Endodermal cell (in vitro differentiated cells): ENCODE measurements around the gene PARVA. TPM values are rescaled to one million over a fixed set of nuclear protein-coding genes. Genes with fewer than 3 reads are reported as not detected.
A peak's percentile ranks its signal among the peaks of the same experiment; 100 is the strongest.

Experiments used
- DNase-seq: peaks from one replicate; pipeline ENCODE4 v3.0.0-alpha.2; 2017
- H3K27ac ChIP-seq: 2 replicates; pipeline ENCODE4 v1.5.1; 2013; ENCODE audit warnings: mild to moderate bottlenecking, low read depth, low read length, moderate library complexity
- H3K27me3 ChIP-seq: 2 replicates; pipeline ENCODE4 v1.6.1; 2013; ENCODE audit warnings: mild to moderate bottlenecking, low read length, moderate library complexity; ENCODE audit not compliant: insufficient read depth, control insufficient read depth, poor library complexity, severe bottlenecking
- H3K36me3 ChIP-seq: 2 replicates; pipeline ENCODE4 v1.7.0; 2013; ENCODE audit warnings: mild to moderate bottlenecking, low read length, moderate library complexity; ENCODE audit not compliant: control insufficient read depth, insufficient read depth
- H3K4me1 ChIP-seq: one replicate; pipeline ENCODE4 v1.7.0; 2013; ENCODE audit warnings: low read length; ENCODE audit not compliant: control insufficient read depth, insufficient read depth
- H3K4me3 ChIP-seq: 2 replicates; pipeline ENCODE4 v1.5.1; 2013; ENCODE audit warnings: mild to moderate bottlenecking, low read length, moderate library complexity
- H3K9ac ChIP-seq: 2 replicates; pipeline ENCODE4 v1.6.1; 2013; ENCODE audit warnings: mild to moderate bottlenecking, low read length, moderate library complexity; ENCODE audit not compliant: poor library complexity, severe bottlenecking; ENCODE audit errors: extremely low read depth
- H3K9me3 ChIP-seq: 2 replicates; pipeline ENCODE4 v1.6.1; 2013; ENCODE audit warnings: mild to moderate bottlenecking, low read length, moderate library complexity; ENCODE audit not compliant: control insufficient read depth
- H3K27ac Mint-ChIP-seq: 2 replicates; pipeline ENCODE4 v1.8.0; 2020; ENCODE audit warnings: mixed read lengths
- H3K27me3 Mint-ChIP-seq: 2 replicates; pipeline ENCODE4 v1.8.0; 2021; ENCODE audit warnings: mild to moderate bottlenecking, mixed read lengths; ENCODE audit not compliant: insufficient read depth
- H3K36me3 Mint-ChIP-seq: 2 replicates; pipeline ENCODE4 v1.8.0; 2020; ENCODE audit warnings: low read depth, mixed read lengths
- H3K4me1 Mint-ChIP-seq: 2 replicates; pipeline ENCODE4 v1.8.0; 2020; ENCODE audit warnings: mixed read lengths
- H3K4me3 Mint-ChIP-seq: 2 replicates; pipeline ENCODE4 v1.8.0; 2020; ENCODE audit warnings: mild to moderate bottlenecking, moderate library complexity, mixed read lengths
- H3K9me3 Mint-ChIP-seq: 2 replicates; pipeline ENCODE4 v1.8.0; 2020; ENCODE audit warnings: mild to moderate bottlenecking, mixed read lengths
- WGBS, 2 experiments: methylation state at CpG; one replicate each; pipeline versions ENCODE4 v1.1.5 to v1.1.7; 2013; ENCODE audit warnings: missing lambda C conversion rate in 2 of 2, mixed read lengths in 1 of 2; ENCODE audit not compliant: insufficient coverage in 1 of 2, insufficient read length in 1 of 2; 5-methylcytosine and 5-hydroxymethylcytosine counted together
- total RNA-seq, 2 donors: library from RNA; stranded (reverse); fragmentation: NEBNext Ultra II Directional in 1 of 2; extraction: Animal tissue kit (Norgen Biotek cat#: 25700) in 1 of 2; gene quantifications; 2 replicates in 1 of 2; 3 replicates in 1 of 2; pipeline ENCODE4 v1.2.1, GENCODE V29; 2021
- TF ChIP-seq, protein P1 (sequence below): fragments of 200-600 bp; sonication (generic); conservative IDR thresholded peaks from 2 replicates; pipeline ENCODE4 v1.5.0; 2021; ENCODE audit warnings: antibody characterized with exemption, mild to moderate bottlenecking

PARVA gene
- total RNA-seq, 2 donors from 2014 or later: 27.3 to 37.3 TPM

DNA sequence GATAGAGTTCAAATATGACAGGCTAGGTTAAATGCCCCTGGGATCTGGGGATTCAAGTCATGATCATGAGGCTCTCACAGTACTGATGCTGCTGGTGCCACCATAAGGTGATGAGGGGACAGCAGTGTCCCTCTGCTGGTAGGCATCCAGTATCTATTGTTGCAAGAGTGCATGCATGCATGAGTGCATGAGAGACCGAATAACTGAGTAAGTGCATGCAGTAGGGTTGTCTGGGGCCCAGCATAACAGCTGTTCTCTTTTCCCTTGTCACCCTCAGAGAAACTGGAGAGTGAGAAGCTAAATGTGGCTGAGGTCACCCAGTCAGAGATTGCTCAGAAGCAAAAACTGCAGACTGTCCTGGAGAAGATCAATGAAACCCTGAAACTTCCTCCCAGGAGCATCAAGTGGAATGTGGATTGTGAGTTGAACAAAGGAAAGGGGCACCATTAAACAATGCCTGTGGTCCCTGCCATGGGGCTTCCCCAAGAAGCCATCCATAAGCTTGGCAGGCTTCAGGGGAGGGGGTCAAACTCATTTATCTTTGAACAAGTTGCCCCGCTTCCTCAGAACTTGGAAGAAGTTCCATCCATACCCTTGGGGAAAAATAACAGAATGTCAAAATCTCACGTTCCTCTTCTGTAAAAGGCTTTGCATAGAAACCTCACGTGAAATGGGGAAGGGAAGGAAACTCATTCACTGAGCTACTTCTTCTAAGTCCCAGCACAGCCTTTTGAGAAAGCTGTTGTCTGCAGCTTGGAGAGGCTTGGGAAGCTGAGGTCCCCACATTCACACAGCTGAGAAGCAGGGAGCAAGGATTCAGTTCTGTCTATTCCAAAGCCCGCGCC, 119.0 kb downstream of the PARVA start:
- WGBS, 2 experiments: 78 to 85% methylated on average over 5 to 6 of the region's 6 CpGs
- Histone ChIP-seq H3K9ac (no peak overlapping the region), H3K4me3 (no peak overlapping the region), H3K36me3 (peaks cover 14% of the 10 kb centered on the region), H3K4me1 (no peaks in the 10 kb centered on the region), H3K27ac (no peak overlapping the region), H3K9me3 (no peaks in the 10 kb centered on the region), H3K27me3 (no peaks in the 10 kb centered on the region)
- DNase-seq: peak; percentile 66
- peaks cover 18% of the 10 kb centered on the region for H3K36me3 Mint-ChIP-seq
- peaks cover 8% of the 10 kb centered on the region for H3K4me1 Mint-ChIP-seq
- no peak overlapping the region for H3K27ac Mint-ChIP-seq
- TF ChIP-seq, protein P1, sequence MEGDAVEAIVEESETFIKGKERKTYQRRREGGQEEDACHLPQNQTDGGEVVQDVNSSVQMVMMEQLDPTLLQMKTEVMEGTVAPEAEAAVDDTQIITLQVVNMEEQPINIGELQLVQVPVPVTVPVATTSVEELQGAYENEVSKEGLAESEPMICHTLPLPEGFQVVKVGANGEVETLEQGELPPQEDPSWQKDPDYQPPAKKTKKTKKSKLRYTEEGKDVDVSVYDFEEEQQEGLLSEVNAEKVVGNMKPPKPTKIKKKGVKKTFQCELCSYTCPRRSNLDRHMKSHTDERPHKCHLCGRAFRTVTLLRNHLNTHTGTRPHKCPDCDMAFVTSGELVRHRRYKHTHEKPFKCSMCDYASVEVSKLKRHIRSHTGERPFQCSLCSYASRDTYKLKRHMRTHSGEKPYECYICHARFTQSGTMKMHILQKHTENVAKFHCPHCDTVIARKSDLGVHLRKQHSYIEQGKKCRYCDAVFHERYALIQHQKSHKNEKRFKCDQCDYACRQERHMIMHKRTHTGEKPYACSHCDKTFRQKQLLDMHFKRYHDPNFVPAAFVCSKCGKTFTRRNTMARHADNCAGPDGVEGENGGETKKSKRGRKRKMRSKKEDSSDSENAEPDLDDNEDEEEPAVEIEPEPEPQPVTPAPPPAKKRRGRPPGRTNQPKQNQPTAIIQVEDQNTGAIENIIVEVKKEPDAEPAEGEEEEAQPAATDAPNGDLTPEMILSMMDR: peak; percentile 78
- H3K4me3 Mint-ChIP-seq: no peak overlapping the region
- no peaks in the 10 kb centered on the region for H3K27me3 Mint-ChIP-seq
- H3K9me3 Mint-ChIP-seq: no peaks in the 10 kb centered on the region

DNA sequence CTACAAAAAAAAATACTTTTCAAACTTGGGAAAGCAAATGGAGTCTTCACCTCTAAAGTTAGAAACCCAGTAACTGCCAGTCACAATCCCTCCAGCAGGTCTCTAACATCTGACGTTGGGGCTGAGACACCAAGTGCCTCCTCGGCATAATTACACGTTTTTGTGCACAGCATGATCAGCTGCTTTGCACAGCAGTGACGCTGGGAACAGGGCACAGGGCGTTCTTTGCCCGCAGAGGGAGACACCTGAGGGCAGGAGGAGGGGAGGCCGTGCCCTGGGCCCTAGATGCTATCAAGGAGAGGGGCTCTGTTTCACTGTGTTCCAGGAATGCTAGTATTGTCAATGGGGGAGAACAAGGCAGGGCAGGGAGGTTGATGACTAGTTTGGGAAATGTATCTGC, 120.1 kb downstream of the PARVA start:
- Mint-ChIP-seq H3K27ac (no peak overlapping the region), H3K36me3 (peaks cover 18% of the 10 kb centered on the region), H3K9me3 (no peaks in the 10 kb centered on the region), H3K4me3 (no peak overlapping the region), H3K4me1 (peaks cover 8% of the 10 kb centered on the region), H3K27me3 (no peaks in the 10 kb centered on the region)
- H3K4me3 ChIP-seq: no peak overlapping the region
- peaks cover 4% of the 10 kb centered on the region for H3K4me1 ChIP-seq
- DNase-seq: no peak
- H3K27ac ChIP-seq: no peak overlapping the region
- H3K9me3 ChIP-seq: no peaks in the 10 kb centered on the region
- no peak overlapping the region for H3K9ac ChIP-seq
- WGBS, 2 experiments: 68 to 84% methylated on average over 3 to 7 of the region's 7 CpGs
- H3K27me3 ChIP-seq: no peaks in the 10 kb centered on the region
- peaks cover 14% of the 10 kb centered on the region for H3K36me3 ChIP-seq
- TF ChIP-seq, protein P1: peak; percentile 18

DNA sequence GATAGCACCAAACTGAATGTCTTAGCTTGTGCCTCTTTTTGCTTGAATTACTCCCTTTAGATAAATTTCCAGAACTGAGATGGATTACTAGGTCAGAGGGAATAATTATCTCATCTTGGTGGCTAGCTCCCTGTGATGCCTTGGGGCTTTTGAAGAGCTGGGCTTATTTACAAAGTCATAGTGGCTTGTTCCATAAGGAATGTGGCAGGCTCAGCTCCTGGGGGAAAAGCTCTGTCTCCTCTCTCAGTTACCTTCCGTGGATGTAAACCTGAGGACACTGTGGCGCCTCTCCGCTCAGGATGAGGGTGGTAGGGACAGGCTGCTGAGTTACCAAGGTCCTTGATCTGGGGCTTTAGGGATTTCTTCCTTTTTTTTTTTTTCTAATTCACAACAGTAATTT, 121.7 kb downstream of the PARVA start:
- no peak for DNase-seq
- H3K9me3 ChIP-seq: no peaks in the 10 kb centered on the region
- no peak overlapping the region for H3K27ac ChIP-seq
- no peaks in the 10 kb centered on the region for H3K27me3 ChIP-seq
- peaks cover 20% of the 10 kb centered on the region for H3K36me3 Mint-ChIP-seq
- peaks cover 12% of the 10 kb centered on the region for H3K4me1 Mint-ChIP-seq
- H3K4me3 Mint-ChIP-seq: no peak overlapping the region
- H3K27ac Mint-ChIP-seq: no peak overlapping the region
- no peak overlapping the region for H3K9ac ChIP-seq
- H3K4me1 ChIP-seq: peaks cover 4% of the 10 kb centered on the region
- TF ChIP-seq, protein P1: no peak
- no peaks in the 10 kb centered on the region for H3K27me3 Mint-ChIP-seq
- no peaks in the 10 kb centered on the region for H3K9me3 Mint-ChIP-seq
- 89% methylated on average over 3 of the region's 3 CpGs; no CpG with 5 or more reads in 1 of the 2 experiments for WGBS, 2 experiments
- peaks cover 19% of the 10 kb centered on the region for H3K36me3 ChIP-seq
- no peak overlapping the region for H3K4me3 ChIP-seq
